Astrocyte of the cerebellum (primary cell): Measurements from ENCODE around the gene RNF213.

Experiments
- DNase-seq: peaks from one replicate; pipeline ENCODE4 v3.0.0-alpha.2; 2011; ENCODE audit warnings: low read depth
- H3K4me3 ChIP-seq: 2 replicates; pipeline ENCODE4 v1.5.1; 2011; ENCODE audit warnings: mild to moderate bottlenecking, low read depth, low read length, moderate library complexity
- CTCF ChIP-seq: IDR thresholded peaks from 2 replicates; pipeline ENCODE4 v1.5.1; 2012; ENCODE audit warnings: low read length, low read depth, moderate library complexity, mild to moderate bottlenecking; ENCODE audit errors: missing control alignments
- in situ Hi-C: cut with HindIII; loops from 2 replicates; pipeline ENCODE4 v1.10.0; 2017; ENCODE audit warnings: low sequenced_read_pairs

Gene RNF213

GRCh38 chr17:80214878-80215210, 45.8 kb upstream of the RNF213 start:
- no peak for TF ChIP-seq CTCF
- H3K4me3 ChIP-seq: no peak overlapping the region
- in situ Hi-C loops: no loop called here
- DNase-seq: no peak

- in situ Hi-C loops: no loop called here
- TF ChIP-seq CTCF: no peak
- H3K4me3 ChIP-seq: no peak overlapping the region
- no peak for DNase-seq
These were observed 43.9 kb upstream of the RNF213 start for GRCh38 chr17:80216473-80217456.

- no peak for TF ChIP-seq CTCF
- in situ Hi-C loops: no loop called here
- no peak for DNase-seq
- H3K4me3 ChIP-seq: no peak overlapping the region
These were observed 42.8 kb upstream of the RNF213 start for GRCh38 chr17:80217703-80218362.

GRCh38 chr17:80218391-80218790, 42.3 kb upstream of the RNF213 start:
- DNase-seq: no peak
- no peak overlapping the region for H3K4me3 ChIP-seq
- TF ChIP-seq CTCF: no peak
- in situ Hi-C loops: no loop called here

GRCh38 chr17:80219013-80219762, 41.5 kb upstream of the RNF213 start:
- TF ChIP-seq CTCF: no peak
- H3K4me3 ChIP-seq: peak overlapping the region; percentile 59

GRCh38 chr17:80219763-80220053, 40.9 kb upstream of the RNF213 start:
- no peak for DNase-seq
- peak overlapping the region; percentile 59 for H3K4me3 ChIP-seq
- TF ChIP-seq CTCF: no peak
- in situ Hi-C loops: no loop called here

More at GRCh38 chr17:80219013-80219762, 41.5 kb upstream of the RNF213 start:
- in situ Hi-C loops: no loop called here
- DNase-seq: peak; percentile 80
